H1 (cell line): ENCODE results near the gene SLC37A1. TPM values are rescaled to one million over a fixed set of nuclear protein-coding genes. Genes with fewer than 3 reads are reported as not detected.

Experiments
- CHD1 ChIP-seq: IDR thresholded peaks from 2 replicates; pipeline ENCODE4 v1.6.1; 2012; ENCODE audit warnings: low read depth, low read length, improper control_type of control experiment
- KDM1A ChIP-seq: fragments of 200-600, 300-600 bp; sonication (generic); IDR thresholded peaks from 2 replicates; pipeline ENCODE4 v1.7.1; 2016; ENCODE audit warnings: mild to moderate bottlenecking, low read length, borderline replicate concordance
- TAF7 ChIP-seq: optimal IDR thresholded peaks from 2 replicates; pipeline ENCODE3; 2011; ENCODE audit warnings: low read depth, mild to moderate bottlenecking, inconsistent platforms, low read length, moderate library complexity, borderline replicate concordance
- polyA plus RNA-seq, 7 experiments: library from polyadenylated mRNA; depleted of rRNA in 3 of 7; stranded (reverse) in 5 of 7; unstranded in 2 of 7; fragments of >200 nt in 5 of 7; fragments of 200-250 nt in 2 of 7; gene quantifications; 1 replicate in 5 of 7; 2 replicates in 1 of 7; 4 replicates in 1 of 7; pipeline versions ENCODE4 v1.2.1 to v1.2.3, GENCODE V29; 2011 to 2013; ENCODE audit warnings: missing spikeins in 2 of 7, mixed read lengths in 2 of 7
- total RNA-seq: library from RNA; stranded (reverse); fragmentation: NEBNext Ultra II Directional; extraction: Animal tissue kit (Norgen Biotek cat#: 25700); gene quantifications from 2 replicates; pipeline ENCODE4 v1.2.1, GENCODE V29; 2021

SLC37A1 gene
- total and polyA plus RNA-seq, 2 of the 8 experiments (the other 6 are each of a cell fraction or from before 2014, with no cell fraction given), result 15.6 to 30.9 TPM

- TF ChIP-seq KDM1A (no peak), TAF7 (no peak), CHD1 (no peak)
These were observed 15.6 kb upstream of the SLC37A1 start (continued) for GRCh38 chr21:42498012-42498411.
